ENCODE data around the gene RIN3. TPM values are rescaled to one million over a fixed set of nuclear protein-coding genes. Genes with fewer than 3 reads are reported as not detected.

The RIN3 gene
- total RNA-seq, 4 donors from 2014 or later = 2.1 to 10.4 (median 7.2) TPM

- Histone ChIP-seq H3K4me3 (no peak overlapping the region), H3K9me3 (no peaks in the 10 kb centered on the region), H3K27me3 (no peaks in the 10 kb centered on the region), H3K27ac (no peak overlapping the region), H3K4me1 (peaks cover 9% of the 10 kb centered on the region), H3K36me3 (peaks cover 26% of the 10 kb centered on the region)
- WGBS = 74% methylated on average over 8 of the region's 10 CpGs
- no peak for TF ChIP-seq POLR2A (IDR thresholded peaks at IDR 0.05)
- no peak for TF ChIP-seq CTCF (IDR thresholded peaks at IDR 0.05)
- no peak for TF ChIP-seq POLR2AphosphoS5 (IDR thresholded peaks at IDR 0.05)
- no peak for DNase-seq (ENCODE audit: low spot score in 2 of 2)
Measured at GRCh38 chr14:92716131-92716530, 202.6 kb downstream of the RIN3 start.

- TF ChIP-seq POLR2AphosphoS5 (IDR thresholded peaks at IDR 0.05) (no peak), EP300 (IDR thresholded peaks at IDR 0.05) (no peak), CTCF (IDR thresholded peaks at IDR 0.05) (no peak)
- no peak overlapping the region for H3K27ac ChIP-seq
- H3K4me3 ChIP-seq = no peak overlapping the region
- peaks cover 18% of the 10 kb centered on the region for H3K36me3 ChIP-seq
- peaks cover 9% of the 10 kb centered on the region for H3K4me1 ChIP-seq
- no peak for DNase-seq (ENCODE audit: low spot score in 2 of 2)
- 63% methylated on average over 11 of the region's 11 CpGs for WGBS
- no peaks in the 10 kb centered on the region for H3K9me3 ChIP-seq
- H3K27me3 ChIP-seq = no peaks in the 10 kb centered on the region
Measured at GRCh38 chr14:92717571-92718042, 204.0 kb downstream of the RIN3 start.

- no peak overlapping the region for H3K27ac ChIP-seq
Measured at GRCh38 chr14:92718664-92719063, 205.1 kb downstream of the RIN3 start.

GRCh38 chr14:92719421-92719820 is 205.8 kb downstream of the RIN3 start:
- no peaks in the 10 kb centered on the region for H3K27me3 ChIP-seq
- no peak overlapping the region for H3K4me3 ChIP-seq
- TF ChIP-seq CTCF (IDR thresholded peaks at IDR 0.05) (no peak), EP300 (IDR thresholded peaks at IDR 0.05) (no peak), POLR2A (IDR thresholded peaks at IDR 0.05) (no peak), POLR2AphosphoS5 (IDR thresholded peaks at IDR 0.05) (no peak)
- DNase-seq (ENCODE audit: low spot score in 2 of 2) = no peak
- 82% methylated on average over 2 of the region's 2 CpGs for WGBS
- H3K36me3 ChIP-seq = peaks cover 5% of the 10 kb centered on the region
- peaks cover 9% of the 10 kb centered on the region for H3K4me1 ChIP-seq
- H3K9me3 ChIP-seq = no peaks in the 10 kb centered on the region
- H3K27ac ChIP-seq = peak overlapping the region; percentile 48

More at GRCh38 chr14:92718664-92719063, 205.1 kb downstream of the RIN3 start:
- Histone ChIP-seq H3K9me3 (no peaks in the 10 kb centered on the region), H3K4me1 (peaks cover 9% of the 10 kb centered on the region), H3K36me3 (peaks cover 9% of the 10 kb centered on the region), H3K4me3 (no peak overlapping the region), H3K27me3 (no peaks in the 10 kb centered on the region)
- DNase-seq (ENCODE audit: low spot score in 2 of 2) = no peak
- no peak for TF ChIP-seq CTCF (IDR thresholded peaks at IDR 0.05)
- WGBS = 87% methylated on average over 8 of the region's 8 CpGs

- H3K4me1 ChIP-seq = peaks cover 9% of the 10 kb centered on the region
- 45% methylated on average over 5 of the region's 5 CpGs for WGBS
- no peak for DNase-seq (ENCODE audit: low spot score in 2 of 2)
- H3K27me3 ChIP-seq = no peaks in the 10 kb centered on the region
- H3K9me3 ChIP-seq = no peaks in the 10 kb centered on the region
- no peak overlapping the region for H3K4me3 ChIP-seq
- peaks cover 4% of the 10 kb centered on the region for H3K36me3 ChIP-seq
- peak overlapping the region; percentile 48 for H3K27ac ChIP-seq
- TF ChIP-seq CTCF (IDR thresholded peaks at IDR 0.05) (no peak), POLR2A (IDR thresholded peaks at IDR 0.05) (no peak), POLR2AphosphoS5 (IDR thresholded peaks at IDR 0.05) (no peak), EP300 (IDR thresholded peaks at IDR 0.05) (no peak)
Measured at GRCh38 chr14:92719890-92720323, 206.3 kb downstream of the RIN3 start.

All from suprapubic skin (tissue), 4 donors.